ENCODE results near the gene NOC2L. TPM values are rescaled to one million over a fixed set of nuclear protein-coding genes. Genes with fewer than 3 reads are reported as not detected.

The NOC2L gene
- total and polyA plus RNA-seq, 2 donors (not counting 3 experiments of a cell fraction or from before 2014, with no cell fraction given), result 55.3 to 87.9 TPM

- intact Hi-C loops (cut with micrococcal nuclease) (no loop called here), dilution Hi-C loops (cut with MboI; ENCODE audit: extremely low pct_ligation_motif_present, low sequenced_read_pairs) (no loop called here)
- Histone ChIP-seq H3K27me3 (ENCODE audit: control insufficient read depth in 2 of 2, insufficient read depth in 2 of 2, low read length in 2 of 2) (peaks cover 0 to 19% of the 10 kb centered on the region in 2 experiments), H3K79me2 (ENCODE audit: control insufficient read depth, insufficient read depth, low read length) (no peaks in the 10 kb centered on the region), H3K4me2 (ENCODE audit: insufficient read depth, low read length) (no peak overlapping the region), H4K20me1 (replicated peaks; ENCODE audit: control insufficient read depth, extremely low read depth, insufficient read depth, low read length) (no peaks in the 10 kb centered on the region), H2AFZ (ENCODE audit: low read depth, low read length) (no peak overlapping the region), H3K4me3 (replicated peaks in 1 of 3; ENCODE audit: insufficient read depth in 1 of 3, low read depth in 1 of 3, low read length in 3 of 3) (no peak overlapping the region), H3K4me1 (ENCODE audit: control insufficient read depth, extremely low read depth, insufficient read depth, low read length) (peaks cover 9% of the 10 kb centered on the region), H3K9me1 (replicated peaks; ENCODE audit: control insufficient read depth, extremely low read depth, insufficient read depth, low read length) (no peaks in the 10 kb centered on the region), H3K9me3 (replicated peaks; ENCODE audit: control insufficient read depth, insufficient read depth, low read length) (no peaks in the 10 kb centered on the region), H3K36me3 (ENCODE audit: control insufficient read depth in 2 of 2, extremely low read depth in 1 of 2, insufficient read depth in 2 of 2, low read length in 2 of 2) (no peaks in the 10 kb centered on the region), H3K27ac (ENCODE audit: insufficient read depth, low read depth, low read length) (no peak overlapping the region), H3K9ac (replicated peaks; ENCODE audit: extremely low read depth, insufficient read depth, low read length) (no peak overlapping the region)
- BruUV-seq (replicated peaks), result no TSS peak
- TF ChIP-seq POLR2A (IDR thresholded peaks at IDR 0.05; ENCODE audit: low read depth, low read length) (no peak), EZH2 (IDR thresholded peaks at IDR 0.05; ENCODE audit: borderline replicate concordance, low read depth, low read length, severe bottlenecking) (no peak), JUN (IDR thresholded peaks at IDR 0.05; ENCODE audit: borderline replicate concordance, insufficient read depth, insufficient read length, low read depth) (no peak), FOS (IDR thresholded peaks at IDR 0.05; ENCODE audit: borderline replicate concordance, insufficient read depth, low read length) (no peak), POLR2AphosphoS5 (IDR thresholded peaks at IDR 0.05; ENCODE audit: insufficient read depth, low read depth, low read length) (no peak), MAX (IDR thresholded peaks at IDR 0.05; ENCODE audit: insufficient read depth, insufficient read length) (no peak), CTCF (IDR thresholded peaks at IDR 0.05; ENCODE audit: extremely low read depth in 1 of 2, insufficient read depth in 1 of 2, low read depth in 1 of 2, low read length in 2 of 2) (no peak), MYC (IDR thresholded peaks at IDR 0.05; ENCODE audit: low read depth, low read length) (no peak), GATA2 (IDR thresholded peaks at IDR 0.05; ENCODE audit: insufficient read depth, insufficient read length, low read depth, low read length) (no peak)
- POLR2A ChIA-PET, result no interaction called here
- CTCF ChIA-PET, result interaction anchor here (1.8 kb wide), 1 partner anchor 13 kb away, joined by 13 read pairs; no protein-coding TSS in a partner anchor
- DNase-seq (ENCODE audit: low read depth, low spot score) (no peak), FAIRE-seq (no peak)
These were observed 38.6 kb upstream of the NOC2L start for GRCh38 chr1:997713-997992.

Measured in endothelial cell of umbilical vein (primary cell).